Globus pallidus (tissue), 1 donor: ENCODE data around the gene MZT2B.
"Not testable (repeated sequence)": the region's sequence is repeated elsewhere in the genome, so short reads cannot be mapped to it uniquely, and the experiment has no call there.

Source experiments
- DNase-seq: peaks from one replicate; pipeline ENCODE4 v3.0.0-alpha.2; 2015; ENCODE audit warnings: low spot score

The MZT2B gene

DNA sequence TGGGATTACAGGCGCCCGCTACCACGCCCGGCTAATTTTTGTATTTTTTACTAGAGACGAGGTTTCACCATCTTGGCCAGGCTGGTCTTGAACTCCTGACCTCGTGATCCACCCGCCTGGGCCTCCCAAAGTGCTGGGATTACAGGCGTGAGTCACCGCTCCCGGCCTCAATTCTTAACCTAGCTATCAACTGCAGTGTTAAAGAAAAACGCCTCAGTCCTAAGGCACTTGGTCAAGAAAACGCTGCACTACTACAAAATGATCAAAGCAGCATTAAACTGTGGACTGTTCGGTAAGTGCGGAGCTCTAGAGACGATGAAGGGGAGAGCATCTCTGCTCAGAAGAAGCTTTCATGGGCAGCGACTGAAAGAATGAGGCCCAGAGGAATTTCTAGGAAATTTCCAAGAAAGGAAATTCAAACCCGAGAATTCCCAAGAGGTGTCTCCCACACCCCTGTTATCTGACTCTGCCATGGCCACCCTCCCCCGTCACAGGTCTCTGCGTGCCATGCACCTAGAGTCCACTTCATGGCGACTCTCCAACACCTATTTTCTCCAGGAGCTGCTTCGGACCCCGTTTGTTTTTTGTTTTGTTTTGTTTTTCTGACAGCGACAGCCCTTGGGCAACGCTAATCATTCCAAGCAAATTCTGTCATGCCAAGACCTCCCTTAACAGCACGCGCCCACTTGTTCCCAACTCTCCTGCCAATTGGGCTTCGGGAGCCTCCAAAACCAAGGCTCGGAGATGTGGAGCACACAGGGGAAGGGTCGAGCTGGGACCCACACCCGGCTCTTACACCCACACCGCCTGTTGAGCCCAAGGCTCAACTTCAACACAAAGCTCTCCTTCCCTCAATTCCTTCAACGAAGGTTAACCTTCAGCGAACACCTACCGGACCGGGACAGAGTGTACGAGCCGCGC, 1.4 kb upstream of the MZT2B start:
- not testable (repeated sequence) for DNase-seq

GRCh38 chr2:130181325-130181879, 660 bp upstream of the MZT2B start, which contains the start of gene SMPD4:
Gene SMPD4, minus strand, starts transcription at chr2:130181602. Its CDS starts 5,010 bp downstream, at chr2:130176592.
- DNase-seq, result peak; percentile 94

- DNase-seq, result not testable (repeated sequence)
Observed at GRCh38 chr2:130182826-130183511, 907 bp downstream of the MZT2B start.

GRCh38 chr2:130183512-130184373, 1.7 kb downstream of the MZT2B start:
- peak; percentile 26 for DNase-seq

GRCh38 chr2:130185436-130185835, 3.4 kb downstream of the MZT2B start:
- DNase-seq, result no peak

DNA sequence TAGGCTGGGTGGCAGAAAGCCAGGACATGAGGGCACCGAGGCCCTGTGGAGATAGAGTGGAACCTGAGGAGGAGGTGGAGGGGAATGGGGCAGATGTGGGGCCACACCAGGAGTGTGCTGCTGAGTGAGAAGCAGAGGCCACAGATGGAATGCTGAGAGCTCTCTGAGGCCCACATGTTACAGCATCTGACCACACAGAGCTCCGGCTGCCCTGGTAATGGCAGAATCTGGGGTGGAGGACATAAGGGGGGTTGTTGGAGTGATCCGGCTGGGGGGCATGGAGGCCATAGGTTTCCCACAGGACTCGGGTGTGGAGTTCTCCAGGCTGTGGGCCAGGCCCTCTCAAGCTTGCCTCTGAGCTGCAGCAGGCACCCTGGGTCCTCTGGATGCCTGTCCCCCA, 3.8 kb downstream of the MZT2B start:
- DNase-seq, result no peak

- no peak for DNase-seq
Observed at GRCh38 chr2:130186391-130186790, 4.3 kb downstream of the MZT2B start.

GRCh38 chr2:130187268-130187667, 5.2 kb downstream of the MZT2B start:
- no peak for DNase-seq

DNA sequence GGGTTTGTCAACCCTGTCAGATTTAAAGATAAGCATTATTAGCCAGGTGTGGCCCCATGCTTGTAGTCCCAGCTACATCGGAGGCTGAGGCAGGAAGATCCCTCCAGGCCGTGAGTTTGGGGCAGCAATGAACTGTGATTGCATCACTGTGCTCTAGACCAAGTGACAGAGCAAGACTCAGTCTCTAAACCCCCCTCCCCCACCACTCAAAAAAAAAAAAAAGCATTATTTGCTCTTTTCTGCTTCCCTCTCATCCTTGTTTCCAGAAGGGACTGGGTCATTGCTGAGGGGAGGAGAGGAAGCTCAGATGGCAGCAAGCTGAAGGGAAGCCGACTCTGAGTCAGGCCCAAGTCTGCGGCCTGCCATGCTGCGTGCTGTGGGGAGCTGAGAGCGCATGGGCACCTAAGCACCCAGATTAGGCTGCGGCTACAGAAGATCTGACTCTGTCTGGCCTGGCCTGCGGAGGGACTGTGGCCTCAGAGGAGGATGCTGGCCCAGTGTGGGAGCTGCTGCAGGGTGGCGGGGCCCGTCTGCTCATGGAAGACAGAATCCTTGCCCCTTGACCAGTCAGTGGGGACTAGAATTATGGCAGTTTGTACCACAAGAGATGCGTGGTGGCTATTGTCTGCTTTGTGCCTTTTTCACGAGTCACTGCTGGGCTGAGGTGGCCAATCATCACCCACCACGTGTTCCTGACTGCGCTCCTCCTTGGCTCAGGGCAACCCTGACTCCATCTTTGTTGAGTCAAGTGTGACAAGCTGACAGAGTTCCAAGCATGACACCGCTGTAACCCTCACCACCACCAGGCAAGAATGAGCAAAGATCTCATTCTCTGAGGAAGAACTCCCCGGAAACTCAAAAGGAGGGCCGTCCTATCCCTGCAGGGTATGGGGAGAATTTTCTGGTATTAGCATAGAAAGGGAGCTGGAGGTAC, 6.1 kb downstream of the MZT2B start:
- not testable (repeated sequence) for DNase-seq

- not testable (repeated sequence) for DNase-seq
Observed at GRCh38 chr2:130188958-130189357, 6.9 kb downstream of the MZT2B start.

GRCh38 chr2:130190237-130190636, 8.2 kb downstream of the MZT2B start:
- DNase-seq, result no peak

- not testable (repeated sequence) for DNase-seq
Observed at GRCh38 chr2:130191319-130191718, 9.3 kb downstream of the MZT2B start.

GRCh38 chr2:130192451-130192850, 10.4 kb downstream of the MZT2B start:
- not testable (repeated sequence) for DNase-seq

DNA sequence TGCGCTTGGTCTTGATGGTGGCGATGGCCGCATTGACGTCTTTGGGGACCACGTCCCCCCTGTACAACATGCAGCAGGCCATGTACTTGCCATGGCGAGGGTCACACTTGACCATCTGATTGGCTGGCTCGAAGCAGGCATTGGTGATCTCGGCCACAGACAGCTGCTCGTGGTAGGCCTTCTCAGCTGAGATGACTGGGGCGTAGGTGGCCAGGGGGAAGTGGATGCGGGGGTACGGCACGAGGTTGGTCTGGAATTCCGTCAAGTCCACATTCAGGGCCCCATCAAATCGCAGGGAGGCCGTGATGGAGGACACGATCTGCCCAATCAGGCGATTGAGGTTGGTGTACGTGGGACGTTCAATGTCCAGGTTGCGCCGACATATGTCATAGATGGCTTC, 11.8 kb downstream of the MZT2B start:
- not testable (repeated sequence) for DNase-seq

- not testable (repeated sequence) for DNase-seq
Observed at GRCh38 chr2:130195089-130195635, 13.1 kb downstream of the MZT2B start.

- DNase-seq, result not testable (repeated sequence)
Observed at GRCh38 chr2:130196052-130196451, 14.0 kb downstream of the MZT2B start.

- DNase-seq, result no peak
Observed at GRCh38 chr2:130198343-130198742, 16.3 kb downstream of the MZT2B start, which contains the start of gene TUBA3E. Gene TUBA3E, minus strand, starts transcription at chr2:130198439. Its CDS starts 79 bp downstream, at chr2:130198360.

DNA sequence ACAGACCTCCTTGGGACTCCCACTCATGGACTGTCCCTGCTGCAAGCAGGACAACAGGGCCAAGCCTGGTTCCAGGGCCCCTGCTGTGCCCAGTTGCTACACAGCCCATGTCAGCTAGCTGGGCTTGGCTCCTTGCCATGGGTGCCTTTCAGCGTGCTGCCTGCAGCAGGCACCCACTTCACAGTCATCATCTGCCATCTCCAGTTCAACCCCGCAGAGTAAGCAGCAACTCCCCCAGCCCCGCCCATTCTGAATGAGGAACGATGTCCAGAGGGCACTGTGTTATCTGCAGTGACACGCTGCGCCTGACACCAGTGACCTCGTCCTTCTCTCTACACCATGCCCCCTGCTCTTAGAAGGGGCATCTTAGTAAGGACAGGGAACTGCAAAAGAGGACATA, 20.5 kb downstream of the MZT2B start:
- DNase-seq, result not testable (repeated sequence)

- not testable (repeated sequence) for DNase-seq
Observed at GRCh38 chr2:130203150-130203549, 21.1 kb downstream of the MZT2B start.

DNA sequence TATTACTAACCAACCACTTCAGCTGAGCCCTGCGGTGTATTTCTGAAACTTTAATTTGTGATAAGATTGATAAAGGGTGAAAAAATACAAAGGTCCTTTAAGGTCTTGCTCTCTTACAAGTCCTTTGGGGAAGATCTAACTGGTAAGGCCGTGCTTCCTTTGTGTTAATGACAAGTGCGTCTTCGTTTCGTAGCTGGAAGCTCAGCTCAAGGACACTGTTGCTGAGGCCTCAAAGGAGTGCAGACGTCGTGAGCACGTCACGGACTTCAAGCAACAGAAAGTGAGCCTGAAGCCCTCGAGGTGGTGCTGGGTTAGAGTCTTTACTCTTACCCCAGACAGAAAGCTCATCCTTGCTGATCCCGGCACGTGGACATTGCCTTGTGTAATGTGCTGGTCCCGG, 25.0 kb downstream of the MZT2B start:
- not testable (repeated sequence) for DNase-seq
